Urinary bladder (tissue), 4 donors: ENCODE data around the gene GPR143. TPM values are rescaled to one million over a fixed set of nuclear protein-coding genes. Genes with fewer than 3 reads are reported as not detected.

Experiments used
- DNase-seq: peaks from one replicate; pipeline ENCODE4 v3.0.0-alpha.2; 2015; ENCODE audit errors: extremely low spot score
- H3K27ac ChIP-seq: one replicate; pipeline ENCODE4 v1.5.1; 2013; ENCODE audit warnings: low read depth, mild to moderate bottlenecking, moderate library complexity
- H3K36me3 ChIP-seq: one replicate; pipeline ENCODE4 v1.6.1; 2013; ENCODE audit warnings: mild to moderate bottlenecking, moderate library complexity; ENCODE audit not compliant: insufficient read depth
- H3K4me1 ChIP-seq: one replicate; pipeline ENCODE4 v1.6.1; 2013; ENCODE audit warnings: mild to moderate bottlenecking, moderate library complexity; ENCODE audit not compliant: insufficient read depth
- H3K4me3 ChIP-seq: one replicate; pipeline ENCODE4 v1.5.1; 2013; ENCODE audit warnings: low read depth, low read length
- WGBS: extraction: QIAGEN DNeasy Blood & Tissue Kit; methylation state at CpG from one replicate; pipeline ENCODE4 v1.1.7; 2013; 5-methylcytosine and 5-hydroxymethylcytosine counted together
- polyA plus RNA-seq: library from polyadenylated mRNA; stranded (reverse); fragments of 200-250 nt; gene quantifications from one replicate; pipeline ENCODE4 v1.2.3, GENCODE V29; 2013
- total RNA-seq: library from RNA; depleted of rRNA; stranded (reverse); fragments of >200 nt; gene quantifications from one replicate; pipeline ENCODE4 v1.2.3, GENCODE V29; 2014
- donor health status: healthy with polysubstance abuse.
- donor health status: healthy.

Gene GPR143
- total and polyA plus RNA-seq, 2 donors = 0.79 to 0.94 TPM

DNA sequence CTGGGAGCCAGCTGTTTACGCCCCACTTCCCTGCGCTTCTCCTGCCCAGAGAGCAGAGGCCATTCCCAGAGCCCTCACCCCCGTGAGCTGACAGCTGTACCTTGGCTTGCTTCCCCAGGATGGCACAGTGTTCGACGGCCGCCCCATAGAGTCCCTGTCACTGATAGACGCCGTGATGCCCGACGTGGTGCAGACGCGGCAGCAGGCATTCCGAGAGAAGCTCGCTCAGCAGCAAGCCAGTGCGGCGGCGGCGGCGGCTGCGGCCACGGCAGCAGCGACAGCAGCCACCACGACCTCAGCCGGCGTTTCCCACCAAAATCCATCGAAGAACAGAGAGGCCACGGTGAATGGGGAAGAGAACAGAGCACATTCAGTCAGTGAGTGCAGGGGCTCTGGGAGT, 77.7 kb downstream of the GPR143 start:
- H3K4me1 ChIP-seq = no peaks in the 10 kb centered on the region
- H3K4me3 ChIP-seq = no peak overlapping the region
- H3K36me3 ChIP-seq = no peaks in the 10 kb centered on the region
- H3K27ac ChIP-seq = no peak overlapping the region
- WGBS = 92% methylated on average over 27 of the region's 27 CpGs
- DNase-seq = no peak

DNA sequence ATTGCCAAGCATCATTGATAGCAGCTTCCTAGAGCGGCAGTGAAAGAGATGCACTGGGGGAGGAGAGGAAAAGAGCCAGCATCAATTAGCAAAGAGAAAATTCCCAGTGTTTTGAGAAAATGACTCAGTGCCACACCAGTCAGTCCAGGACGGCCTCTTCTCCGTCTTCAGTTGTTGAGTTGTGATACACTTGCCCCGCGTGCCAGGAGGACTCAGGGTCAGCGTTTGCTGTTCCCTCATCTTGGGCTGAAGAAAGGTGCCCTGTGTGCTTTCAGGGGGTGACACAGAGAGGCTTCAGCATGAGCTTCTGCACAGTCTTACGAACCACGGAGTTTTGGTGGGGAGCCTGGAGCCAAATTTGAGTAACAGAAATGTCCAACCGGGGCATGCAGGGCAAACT, 82.3 kb downstream of the GPR143 start:
- Histone ChIP-seq H3K4me3 (no peak overlapping the region), H3K4me1 (no peaks in the 10 kb centered on the region), H3K27ac (no peak overlapping the region), H3K36me3 (no peaks in the 10 kb centered on the region)
- WGBS = 95% methylated on average over 9 of the region's 9 CpGs
- DNase-seq = no peak

DNA sequence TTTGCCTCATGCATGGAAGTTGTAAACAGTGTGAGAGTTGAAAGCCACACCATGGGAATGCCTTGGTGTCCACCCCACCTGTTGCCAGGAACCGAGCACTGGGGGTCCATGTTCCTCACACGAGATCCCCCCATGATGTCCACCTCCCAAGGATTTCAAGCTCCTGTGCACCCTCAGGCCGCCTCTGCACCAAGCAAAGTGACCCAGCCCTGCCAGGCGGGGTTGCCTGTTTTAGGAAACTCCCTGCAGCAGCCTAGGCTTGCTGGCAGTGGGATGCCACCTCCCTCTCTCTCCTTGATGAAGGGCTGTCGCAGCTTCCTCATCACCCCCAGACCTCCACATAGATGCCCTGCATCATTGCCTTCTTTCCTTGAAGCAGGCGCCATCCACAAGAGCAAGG, 82.8 kb downstream of the GPR143 start:
- DNase-seq = no peak
- 86% methylated on average over 6 of the region's 6 CpGs for WGBS
- Histone ChIP-seq H3K4me1 (no peaks in the 10 kb centered on the region), H3K36me3 (no peaks in the 10 kb centered on the region), H3K4me3 (no peak overlapping the region), H3K27ac (no peak overlapping the region)

DNA sequence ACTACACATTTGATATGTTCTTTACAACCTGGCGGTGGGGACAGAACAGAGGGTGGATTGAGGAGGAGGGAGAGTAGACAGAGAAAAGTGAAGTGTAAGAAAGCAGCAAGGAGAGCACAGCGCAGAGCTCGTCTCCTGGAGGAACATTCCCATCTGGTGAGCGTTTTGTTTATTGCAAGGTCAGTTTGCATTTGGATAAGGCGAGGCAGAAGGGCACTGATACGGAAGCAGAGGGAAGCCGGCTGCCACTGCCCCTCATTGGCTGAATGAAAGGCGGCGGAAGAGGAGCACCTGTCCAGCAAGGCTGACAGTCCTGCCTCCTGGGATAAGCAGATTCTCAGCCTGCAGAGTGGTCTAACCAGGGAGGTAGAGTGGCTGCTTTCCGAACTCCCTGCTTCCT, 83.2 kb downstream of the GPR143 start:
- Histone ChIP-seq H3K4me3 (no peak overlapping the region), H3K36me3 (no peaks in the 10 kb centered on the region), H3K4me1 (no peaks in the 10 kb centered on the region), H3K27ac (no peak overlapping the region)
- WGBS = 41% methylated on average over 10 of the region's 10 CpGs
- no peak for DNase-seq

DNA sequence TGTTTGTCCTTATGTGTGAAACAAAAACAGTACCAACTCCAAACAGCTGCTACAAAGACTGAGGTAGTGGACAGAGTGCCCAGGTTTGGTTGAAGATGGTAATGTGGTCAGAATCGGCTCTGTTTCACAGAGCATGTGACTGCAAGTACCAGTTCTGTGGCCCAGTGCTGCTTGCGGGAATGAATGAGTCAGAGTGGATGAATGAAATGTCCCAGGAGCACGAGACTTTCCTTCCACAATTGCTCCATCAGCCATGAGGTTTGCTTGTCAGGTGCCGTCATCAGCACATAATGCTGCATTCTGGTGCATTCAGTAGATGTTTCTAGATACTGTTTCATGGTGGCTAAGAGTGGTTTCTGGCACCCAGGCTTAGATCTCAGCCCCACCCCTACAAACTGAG, 84.2 kb downstream of the GPR143 start:
- Histone ChIP-seq H3K27ac (no peak overlapping the region), H3K36me3 (no peaks in the 10 kb centered on the region), H3K4me3 (no peak overlapping the region), H3K4me1 (no peaks in the 10 kb centered on the region)
- DNase-seq = no peak
- WGBS = 91% methylated on average over 4 of the region's 4 CpGs

DNA sequence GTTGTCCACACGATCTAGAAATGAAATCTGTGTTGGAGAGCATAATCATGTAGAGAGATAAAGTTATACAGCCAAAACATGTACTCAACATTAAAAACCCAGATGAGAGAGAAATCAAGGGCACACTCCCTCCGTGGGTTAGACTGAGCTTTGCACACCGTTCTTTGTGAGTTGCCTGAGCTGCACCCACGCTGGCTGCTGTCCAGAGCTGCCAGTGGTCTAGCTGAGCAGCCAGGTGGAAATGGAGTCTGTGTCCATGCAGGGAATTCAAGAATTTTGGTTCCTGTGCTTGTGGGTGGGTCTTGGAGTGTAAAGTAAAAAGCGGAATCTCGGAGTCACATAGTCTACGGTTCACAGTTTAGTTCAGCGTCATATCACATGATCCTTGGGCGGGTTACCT, 84.6 kb downstream of the GPR143 start:
- Histone ChIP-seq H3K27ac (no peak overlapping the region), H3K36me3 (no peaks in the 10 kb centered on the region), H3K4me1 (no peaks in the 10 kb centered on the region), H3K4me3 (no peak overlapping the region)
- 94% methylated on average over 9 of the region's 9 CpGs for WGBS
- no peak for DNase-seq

DNA sequence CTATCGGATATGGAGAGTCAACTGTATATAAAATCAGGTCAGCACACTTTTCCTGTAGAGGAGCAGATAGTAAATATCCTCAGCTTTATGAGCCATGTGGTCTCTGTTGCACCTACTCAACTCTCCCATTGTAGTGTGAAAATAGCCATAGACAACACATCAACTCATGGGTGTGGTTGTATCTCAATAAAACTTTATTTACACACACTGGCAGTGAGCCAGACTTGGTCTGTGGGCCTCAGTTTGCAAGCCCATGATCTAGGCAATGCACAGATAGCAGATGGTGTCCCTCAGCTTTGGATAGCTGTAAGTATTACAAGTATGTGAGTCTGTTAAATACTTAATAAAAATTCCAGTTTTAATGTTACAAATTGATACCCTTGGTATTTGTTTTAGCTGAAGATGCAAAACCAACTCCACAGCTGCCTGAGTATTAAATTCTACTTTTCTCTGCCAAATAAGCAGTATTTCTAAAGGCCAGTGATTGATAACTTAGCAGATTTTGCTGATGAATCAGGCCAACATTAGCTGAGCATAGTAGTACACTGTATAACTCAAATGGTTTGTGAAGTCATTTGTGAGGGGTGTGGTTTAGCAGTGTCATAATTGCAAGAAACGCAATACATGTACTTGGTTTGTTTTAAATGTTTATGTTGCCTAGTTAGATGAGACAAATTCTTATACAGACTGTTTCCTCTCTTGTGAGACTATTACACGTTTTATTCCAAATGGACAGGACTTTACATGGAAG, 87.3 kb downstream of the GPR143 start:
- Histone ChIP-seq H3K36me3 (no peaks in the 10 kb centered on the region), H3K4me3 (no peak overlapping the region), H3K4me1 (no peaks in the 10 kb centered on the region), H3K27ac (no peak overlapping the region)
- no peak for DNase-seq
- 85% methylated on average over 3 of the region's 3 CpGs for WGBS

DNA sequence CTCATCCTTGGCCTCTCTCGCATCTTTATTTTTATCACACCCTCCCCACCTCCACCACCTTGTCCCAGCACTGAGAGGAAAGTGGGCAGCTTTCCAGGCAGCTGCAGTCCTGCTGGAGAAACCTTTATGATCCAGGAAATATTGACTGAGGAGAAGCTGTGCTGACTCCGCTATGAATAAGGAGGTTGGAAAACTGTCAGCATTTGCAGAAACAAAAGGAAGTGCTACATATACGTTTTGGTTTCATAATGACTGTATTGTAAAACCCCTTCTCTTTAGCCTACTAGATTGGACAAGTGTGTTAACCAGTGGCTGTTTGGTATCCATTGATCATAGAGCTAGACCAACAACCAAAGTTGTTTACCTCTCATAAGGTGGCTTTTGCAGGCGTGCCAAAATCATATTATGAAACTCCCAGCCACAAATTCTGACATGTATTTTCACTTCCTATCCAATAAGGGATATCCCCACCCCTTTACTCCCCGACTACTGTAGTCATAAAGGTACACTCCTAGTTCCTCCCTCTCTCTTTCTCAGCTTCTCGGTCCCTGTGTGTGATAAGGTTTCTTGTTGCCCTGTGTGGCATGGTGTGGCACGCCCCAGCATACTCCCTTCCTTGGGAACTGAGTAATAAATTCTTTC, 88.4 kb downstream of the GPR143 start:
- WGBS = 50% methylated on average over 7 of the region's 7 CpGs
- H3K4me3 ChIP-seq = no peak overlapping the region
- peak overlapping the region; percentile 23 for H3K27ac ChIP-seq
- H3K36me3 ChIP-seq = no peaks in the 10 kb centered on the region
- no peak for DNase-seq
- no peaks in the 10 kb centered on the region for H3K4me1 ChIP-seq

DNA sequence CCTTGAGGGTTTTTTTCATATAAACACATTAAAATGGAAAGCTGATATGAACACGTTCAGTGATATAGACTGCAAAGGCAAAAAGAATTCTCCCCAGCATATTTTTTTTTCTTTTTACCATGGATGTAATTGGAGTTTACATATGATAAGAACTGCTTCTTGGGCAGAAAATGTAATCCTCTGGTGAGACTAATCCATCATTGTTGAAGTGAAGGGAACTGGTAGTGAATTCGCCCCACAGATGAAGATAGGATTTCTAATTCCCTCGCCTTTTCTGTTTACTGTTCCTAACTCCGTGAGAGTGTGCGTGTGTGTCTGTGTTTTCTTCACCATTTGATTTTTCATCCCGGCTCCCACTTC, 88.9 kb downstream of the GPR143 start:
- H3K27ac ChIP-seq = peak overlapping the region; percentile 23
- H3K4me3 ChIP-seq = no peak overlapping the region
- no peaks in the 10 kb centered on the region for H3K4me1 ChIP-seq
- no peak for DNase-seq
- H3K36me3 ChIP-seq = no peaks in the 10 kb centered on the region
- WGBS = 38% methylated on average over 6 of the region's 6 CpGs

DNA sequence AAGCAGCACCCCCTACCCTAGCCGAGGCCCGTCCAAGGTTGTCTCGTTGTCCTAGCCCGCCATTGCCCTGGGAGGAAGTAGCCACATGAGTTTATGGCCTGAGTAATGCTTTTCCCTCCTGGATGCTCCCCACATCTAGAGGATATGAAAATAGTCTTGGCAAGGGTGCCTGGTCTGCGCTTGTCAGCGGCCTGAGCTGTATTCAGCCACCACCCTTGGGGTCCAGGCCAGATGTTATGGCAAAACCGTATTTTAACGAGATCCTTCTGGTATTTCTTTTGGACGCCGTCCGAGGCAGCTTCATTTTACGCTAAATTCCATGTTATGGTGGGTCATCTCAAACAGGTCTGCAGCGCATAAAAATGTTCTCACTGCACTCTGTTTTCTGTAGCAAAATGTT, 89.3 kb downstream of the GPR143 start:
- no peak overlapping the region for H3K27ac ChIP-seq
- WGBS = 23% methylated on average over 13 of the region's 13 CpGs
- no peak for DNase-seq

More for the DNA sequence above, 89.3 kb downstream of the GPR143 start:
- Histone ChIP-seq H3K36me3 (no peaks in the 10 kb centered on the region), H3K4me3 (no peak overlapping the region), H3K4me1 (no peaks in the 10 kb centered on the region)

Other genes starting within 250 kb of the GPR143 start
- 5.8 TPM for gene SHROOM2, start 20.6 kb upstream of the GPR143 start, total RNA-seq
- gene SHROOM2, start 20.6 kb upstream of the GPR143 start, polyA plus RNA-seq = 2.6 TPM
- 0.32 TPM for gene CLDN34, start 201.5 kb upstream of the GPR143 start, total RNA-seq
- gene CLDN34, start 201.5 kb upstream of the GPR143 start, polyA plus RNA-seq = not detected